Measurements from ENCODE around the gene BLACAT1. TPM values are rescaled to one million over a fixed set of nuclear protein-coding genes. Genes with fewer than 3 reads are reported as not detected.

BLACAT1 gene
- total RNA-seq, 1 donor from 2014 or later, result 3.9 TPM

DNA sequence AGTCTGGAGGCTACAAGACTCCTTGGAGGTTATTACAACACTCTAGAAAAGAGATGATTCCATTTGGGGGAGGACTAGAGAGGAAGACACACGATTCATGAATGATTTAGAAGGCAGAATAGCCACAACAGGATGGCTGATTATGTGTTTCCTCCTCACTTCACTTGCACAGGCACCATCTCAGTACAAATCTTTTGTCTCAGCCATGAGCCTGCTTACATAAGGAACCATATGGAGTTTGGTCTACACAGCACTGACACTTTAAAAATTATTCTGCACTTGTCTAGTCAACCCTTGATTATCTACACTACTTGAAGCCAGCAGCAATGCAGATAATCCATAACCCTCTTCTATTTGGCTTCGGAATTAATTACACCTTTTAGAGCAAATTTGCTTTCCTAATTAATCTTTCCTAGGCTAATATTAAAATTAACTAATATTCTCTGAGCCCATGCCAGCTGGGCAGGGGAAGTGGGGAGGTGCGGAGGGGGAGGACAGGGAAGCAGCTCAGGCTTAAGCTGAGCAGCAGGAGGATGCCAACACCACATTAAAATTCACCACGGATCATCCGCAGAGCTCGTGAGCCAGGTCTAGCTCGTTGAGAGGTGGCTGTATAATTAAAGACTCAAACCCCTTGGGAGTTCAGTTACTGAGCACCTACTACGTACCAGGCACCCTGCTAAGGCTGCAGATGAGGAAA lies 30.8 kb downstream of the BLACAT1 start:
- TF ChIP-seq, protein P1, sequence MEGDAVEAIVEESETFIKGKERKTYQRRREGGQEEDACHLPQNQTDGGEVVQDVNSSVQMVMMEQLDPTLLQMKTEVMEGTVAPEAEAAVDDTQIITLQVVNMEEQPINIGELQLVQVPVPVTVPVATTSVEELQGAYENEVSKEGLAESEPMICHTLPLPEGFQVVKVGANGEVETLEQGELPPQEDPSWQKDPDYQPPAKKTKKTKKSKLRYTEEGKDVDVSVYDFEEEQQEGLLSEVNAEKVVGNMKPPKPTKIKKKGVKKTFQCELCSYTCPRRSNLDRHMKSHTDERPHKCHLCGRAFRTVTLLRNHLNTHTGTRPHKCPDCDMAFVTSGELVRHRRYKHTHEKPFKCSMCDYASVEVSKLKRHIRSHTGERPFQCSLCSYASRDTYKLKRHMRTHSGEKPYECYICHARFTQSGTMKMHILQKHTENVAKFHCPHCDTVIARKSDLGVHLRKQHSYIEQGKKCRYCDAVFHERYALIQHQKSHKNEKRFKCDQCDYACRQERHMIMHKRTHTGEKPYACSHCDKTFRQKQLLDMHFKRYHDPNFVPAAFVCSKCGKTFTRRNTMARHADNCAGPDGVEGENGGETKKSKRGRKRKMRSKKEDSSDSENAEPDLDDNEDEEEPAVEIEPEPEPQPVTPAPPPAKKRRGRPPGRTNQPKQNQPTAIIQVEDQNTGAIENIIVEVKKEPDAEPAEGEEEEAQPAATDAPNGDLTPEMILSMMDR (conservative IDR thresholded peaks at IDR 0.05; ENCODE audit: low read depth, low read length), result no peak
- no peak for DNase-seq (ENCODE audit: low read depth)
- H3K4me3 ChIP-seq (ENCODE audit: low read depth, low read length), result no peak overlapping the region

DNA sequence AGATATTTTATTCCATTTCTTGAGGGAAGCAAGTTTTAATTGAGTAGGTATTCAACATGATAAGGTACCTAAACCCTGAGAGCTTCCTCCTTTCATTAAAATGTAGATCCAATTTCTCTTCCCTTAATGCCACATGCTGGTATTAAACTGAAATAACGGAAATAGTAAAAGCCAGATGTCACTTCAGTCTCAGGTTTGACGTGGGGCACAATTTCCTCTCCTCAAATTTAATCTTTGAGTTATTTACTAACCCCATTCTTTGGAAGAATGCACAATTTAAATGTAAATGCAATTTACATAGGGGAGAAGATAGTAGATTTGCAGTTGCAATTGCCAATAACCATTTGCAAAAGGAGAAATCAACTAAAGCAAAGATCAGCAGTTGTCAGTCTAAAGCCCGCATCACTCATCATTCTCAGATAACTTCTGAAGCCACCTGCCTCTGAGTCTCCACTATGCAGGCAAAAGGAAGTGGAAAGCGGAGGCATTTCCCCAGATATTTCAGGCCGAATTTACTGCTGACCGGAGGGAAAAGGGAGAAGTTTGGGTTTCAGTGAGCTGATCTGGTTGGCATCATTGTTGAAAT lies 31.9 kb downstream of the BLACAT1 start:
- DNase-seq (ENCODE audit: low read depth), result no peak
- TF ChIP-seq, protein P1 (conservative IDR thresholded peaks at IDR 0.05; ENCODE audit: low read depth, low read length), result no peak

DNA sequence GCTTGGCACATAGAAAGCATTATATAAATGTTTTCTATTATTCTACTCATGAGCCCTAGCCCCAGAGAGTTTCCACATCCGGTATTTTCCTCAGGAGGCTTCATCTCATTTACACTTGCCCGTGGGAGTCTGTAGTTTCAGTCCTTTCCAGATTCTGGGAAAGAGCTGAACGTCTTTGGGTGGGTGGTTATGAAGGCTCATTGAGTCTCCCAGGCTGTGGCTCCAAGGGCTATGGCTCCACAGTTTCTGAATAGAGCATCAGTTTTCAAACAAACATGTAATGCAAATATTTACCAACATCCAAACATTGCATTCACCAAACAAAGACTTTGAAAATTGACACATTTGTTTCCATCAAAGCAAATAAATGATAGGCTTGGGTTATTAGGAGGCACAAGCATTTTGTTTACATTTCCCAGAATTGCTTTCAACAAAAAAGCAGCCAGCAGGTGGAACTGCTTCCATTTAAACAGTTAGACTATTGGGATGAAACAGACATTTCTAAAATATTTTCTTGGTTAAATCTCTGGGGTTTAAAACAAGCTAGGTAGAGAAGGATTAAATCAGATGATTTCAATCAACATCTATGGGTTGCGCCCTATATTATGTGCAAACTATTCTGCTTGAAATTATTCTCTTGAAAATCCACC lies 32.7 kb downstream of the BLACAT1 start:
- H3K4me3 ChIP-seq (ENCODE audit: low read depth, low read length), result no peak overlapping the region
- DNase-seq (ENCODE audit: low read depth), result no peak
- TF ChIP-seq, protein P1 (conservative IDR thresholded peaks at IDR 0.05; ENCODE audit: low read depth, low read length), result peak; percentile 49

More for the DNA sequence above, 31.9 kb downstream of the BLACAT1 start:
- H3K4me3 ChIP-seq (ENCODE audit: low read depth, low read length), result no peak overlapping the region

DNA sequence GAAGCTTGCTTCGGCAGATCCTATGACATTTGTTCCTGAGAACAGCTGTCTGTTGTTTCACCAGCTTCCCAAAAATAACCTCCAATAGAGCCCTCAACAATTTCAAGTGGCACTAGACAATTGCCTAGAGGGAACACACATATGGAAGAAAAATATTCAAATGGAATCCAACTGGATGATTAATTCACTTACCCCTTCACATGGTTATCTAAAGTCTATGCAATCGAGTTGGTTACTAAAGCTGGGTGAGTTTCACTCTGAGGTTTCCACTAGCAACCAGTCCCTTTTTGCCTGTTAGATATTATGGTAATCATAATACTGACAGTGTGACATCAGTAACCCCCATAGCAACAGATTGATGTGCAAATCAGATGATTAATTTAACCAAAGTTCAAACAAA lies 34.0 kb downstream of the BLACAT1 start, which contains the start of gene LEMD1:
LEMD1 (minus strand) TSS at position 259 of the 400 bp plus-strand sequence. CDS start 1,520 bp downstream, outside the sequence.
- TF ChIP-seq, protein P1 (conservative IDR thresholded peaks at IDR 0.05; ENCODE audit: low read depth, low read length), result no peak
- DNase-seq (ENCODE audit: low read depth), result no peak
- H3K4me3 ChIP-seq (ENCODE audit: low read depth, low read length), result no peak within 1 kb of the TSS

DNA sequence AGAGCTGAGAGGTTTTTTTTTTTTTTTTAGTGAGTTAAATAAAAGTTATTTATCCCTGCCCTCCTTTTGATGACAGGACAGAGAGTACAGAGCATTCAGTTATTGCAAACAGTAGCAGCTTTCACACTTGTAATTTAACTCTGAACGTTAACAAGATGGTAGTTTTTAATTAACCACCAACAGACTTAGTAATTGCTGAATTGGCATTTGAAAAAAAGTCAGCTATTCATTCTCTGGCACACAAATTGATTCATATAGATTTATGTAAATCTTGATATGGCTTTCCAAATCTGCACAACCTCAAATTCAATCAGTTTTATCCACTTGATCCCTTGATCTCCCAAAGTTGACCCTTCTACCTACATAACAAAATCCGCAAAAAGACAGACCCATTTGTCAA lies 34.9 kb downstream of the BLACAT1 start:
- TF ChIP-seq, protein P1 (conservative IDR thresholded peaks at IDR 0.05; ENCODE audit: low read depth, low read length), result no peak
- no peak for DNase-seq (ENCODE audit: low read depth)
- H3K4me3 ChIP-seq (ENCODE audit: low read depth, low read length), result no peak overlapping the region

DNA sequence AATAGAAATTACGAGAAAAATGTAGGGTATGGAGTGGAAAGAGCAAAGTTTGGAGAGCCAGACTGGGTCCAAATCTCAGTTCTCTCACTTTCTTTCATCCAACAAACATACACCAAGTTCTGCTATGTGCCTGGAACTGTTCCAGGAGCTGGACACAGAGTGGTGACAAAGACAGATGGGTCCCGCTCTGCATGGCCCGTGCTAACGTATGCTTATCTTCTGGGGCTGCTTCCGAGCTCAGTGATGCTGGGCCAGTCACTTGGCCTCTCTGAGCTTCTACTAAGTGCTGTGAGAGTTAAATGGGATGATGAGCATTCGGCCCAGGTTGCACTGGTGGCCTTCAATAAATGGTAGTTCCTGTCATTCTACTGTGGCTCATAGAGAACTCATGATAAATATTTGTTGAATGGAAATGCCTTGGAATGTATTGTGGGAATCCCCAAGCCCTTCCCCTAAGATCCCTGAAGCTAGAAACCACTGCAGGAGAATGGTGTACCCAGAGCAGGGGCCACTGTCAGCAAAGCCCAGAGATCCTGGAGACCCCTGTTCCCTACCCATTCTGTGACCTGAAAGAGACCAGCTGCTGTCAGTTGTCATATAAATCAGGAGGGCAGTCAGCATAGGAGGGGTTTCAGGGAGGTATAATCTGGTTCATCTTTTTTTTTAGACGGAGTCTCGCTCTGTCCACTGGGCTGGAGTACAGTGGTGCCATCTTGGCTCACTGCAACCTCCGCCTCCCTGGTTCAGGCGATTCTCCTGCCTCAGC lies 37.8 kb downstream of the BLACAT1 start:
- H3K4me3 ChIP-seq (ENCODE audit: low read depth, low read length), result no peak overlapping the region
- no peak for DNase-seq (ENCODE audit: low read depth)
- TF ChIP-seq, protein P1 (conservative IDR thresholded peaks at IDR 0.05; ENCODE audit: low read depth, low read length), result no peak

Data from epithelial cell of proximal tubule (primary cell).